Glutamatergic neuron (in vitro differentiated cells): ENCODE results near the gene TJP1. TPM values are rescaled to one million over a fixed set of nuclear protein-coding genes. Genes with fewer than 3 reads are reported as not detected.

Experiments
- DNase-seq: peaks from one replicate; pipeline ENCODE4 v3.0.0; 2022
- H3K27ac Mint-ChIP-seq: one replicate; pipeline ENCODE4 v1.8.0; 2020; ENCODE audit warnings: mild to moderate bottlenecking, mixed read lengths, inconsistent platforms; ENCODE audit not compliant: unreplicated experiment
- H3K27me3 Mint-ChIP-seq: one replicate; pipeline ENCODE4 v1.8.0; 2020; ENCODE audit warnings: mild to moderate bottlenecking, moderate library complexity, mixed read lengths, inconsistent platforms; ENCODE audit not compliant: unreplicated experiment
- H3K36me3 Mint-ChIP-seq: one replicate; pipeline ENCODE4 v1.8.0; 2020; ENCODE audit warnings: mild to moderate bottlenecking, mixed read lengths, inconsistent platforms; ENCODE audit not compliant: unreplicated experiment
- H3K4me1 Mint-ChIP-seq: one replicate; pipeline ENCODE4 v1.8.0; 2020; ENCODE audit warnings: mild to moderate bottlenecking, low read depth, mixed read lengths, inconsistent platforms; ENCODE audit not compliant: unreplicated experiment
- H3K4me3 Mint-ChIP-seq: one replicate; pipeline ENCODE4 v1.8.0; 2020; ENCODE audit warnings: mild to moderate bottlenecking, mixed read lengths, inconsistent platforms; ENCODE audit not compliant: unreplicated experiment
- H3K9me3 Mint-ChIP-seq: one replicate; pipeline ENCODE4 v1.8.0; 2020; ENCODE audit warnings: mild to moderate bottlenecking, moderate library complexity, mixed read lengths, inconsistent platforms; ENCODE audit not compliant: unreplicated experiment
- CTCF ChIP-seq: fragments of 200-600 bp; sonication (generic); IDR thresholded peaks from one replicate; pipeline ENCODE4 v1.5.0; 2021; ENCODE audit not compliant: partially characterized antibody, unreplicated experiment
- total RNA-seq: library from RNA; stranded (reverse); fragmentation: NEBNext Ultra II Directional; extraction: Animal tissue kit (Norgen Biotek cat#: 25700); gene quantifications from one replicate; pipeline ENCODE4 v1.2.1, GENCODE V29; 2021; ENCODE audit not compliant: unreplicated experiment

The TJP1 gene
- total RNA-seq, 1 donor from 2014 or later = 129 TPM

GRCh38 chr15:29852201-29852600 lies 29.9 kb upstream of the TJP1 start:
- peaks cover 3% of the 10 kb centered on the region for H3K9me3 Mint-ChIP-seq

GRCh38 chr15:29849716-29850115 lies 27.4 kb upstream of the TJP1 start:
- peaks cover 18% of the 10 kb centered on the region for H3K36me3 Mint-ChIP-seq
- no peak for DNase-seq
- H3K9me3 Mint-ChIP-seq = peaks cover 3% of the 10 kb centered on the region
- H3K4me3 Mint-ChIP-seq = no peak overlapping the region
- no peak for TF ChIP-seq CTCF
- H3K27me3 Mint-ChIP-seq = no peaks in the 10 kb centered on the region
- H3K4me1 Mint-ChIP-seq = no peaks in the 10 kb centered on the region
- H3K27ac Mint-ChIP-seq = no peak overlapping the region

More at GRCh38 chr15:29852201-29852600, 29.9 kb upstream of the TJP1 start:
- no peak overlapping the region for H3K27ac Mint-ChIP-seq
- no peak for TF ChIP-seq CTCF
- H3K27me3 Mint-ChIP-seq = no peaks in the 10 kb centered on the region
- no peaks in the 10 kb centered on the region for H3K4me1 Mint-ChIP-seq
- no peak overlapping the region for H3K4me3 Mint-ChIP-seq
- DNase-seq = no peak
- H3K36me3 Mint-ChIP-seq = peaks cover 7% of the 10 kb centered on the region

- TF ChIP-seq CTCF = no peak
- peaks cover 3% of the 10 kb centered on the region for H3K9me3 Mint-ChIP-seq
- H3K36me3 Mint-ChIP-seq = peaks cover 18% of the 10 kb centered on the region
- H3K27me3 Mint-ChIP-seq = no peaks in the 10 kb centered on the region
- no peak overlapping the region for H3K27ac Mint-ChIP-seq
- DNase-seq = no peak
- H3K4me1 Mint-ChIP-seq = no peaks in the 10 kb centered on the region
- H3K4me3 Mint-ChIP-seq = no peak overlapping the region
Measured at GRCh38 chr15:29849218-29849617, 26.9 kb upstream of the TJP1 start.

- DNase-seq = no peak
- Mint-ChIP-seq H3K4me3 (no peak overlapping the region), H3K9me3 (peaks cover 3% of the 10 kb centered on the region), H3K4me1 (peaks cover 3% of the 10 kb centered on the region), H3K27ac (no peak overlapping the region), H3K36me3 (peaks cover 18% of the 10 kb centered on the region), H3K27me3 (peaks cover 3% of the 10 kb centered on the region)
- no peak for TF ChIP-seq CTCF
Measured at GRCh38 chr15:29844290-29844903, 22.1 kb upstream of the TJP1 start.

GRCh38 chr15:29842290-29842689 lies 20.0 kb upstream of the TJP1 start:
- peaks cover 3% of the 10 kb centered on the region for H3K27me3 Mint-ChIP-seq
- peaks cover 3% of the 10 kb centered on the region for H3K4me1 Mint-ChIP-seq
- no peak overlapping the region for H3K4me3 Mint-ChIP-seq
- TF ChIP-seq CTCF = no peak
- H3K36me3 Mint-ChIP-seq = peaks cover 10% of the 10 kb centered on the region
- no peak overlapping the region for H3K27ac Mint-ChIP-seq
- no peak for DNase-seq
- no peaks in the 10 kb centered on the region for H3K9me3 Mint-ChIP-seq
